HepG2 (cell line): ENCODE measurements around the gene POC1A. TPM values are rescaled to one million over a fixed set of nuclear protein-coding genes. Genes with fewer than 3 reads are reported as not detected.

Source experiments
- ATAC-seq: fragments of 200-7000 bp; cut with Tn5 transposase; 3 replicates; pipeline ENCODE4 v1.9.1; 2020; ENCODE audit warnings: mild to moderate bottlenecking, moderate library complexity
- BruUV-seq: library from RNA; stranded (reverse); fragments of 400-500 nt; replicated peaks from 2 replicates; lab custom pipeline; 2021; lab: Mats Ljungman, UMichigan
- CTCF ChIA-PET: fragments of 300-600 bp; formaldehyde crosslinking; extraction: SDS; loops from one replicate; lab custom pipeline; 2021; ENCODE audit warnings: low total read pairs, inconsistent platforms, low intra/inter-chr PET ratio; lab: Yijun Ruan, JAX
- POLR2A ChIA-PET: fragments of 350-600 bp; sonication (Branson Sonifier 250); formaldehyde crosslinking; loops from one replicate; lab custom pipeline; 2020; ENCODE audit warnings: antibody characterized with exemption, inconsistent platforms; lab: Yijun Ruan, JAX
- DNase-seq: peaks from one replicate; pipeline ENCODE4 v3.0.0-alpha.2; 2015; ENCODE audit warnings: low spot score
- FAIRE-seq: peaks from 3 replicates; lab custom pipeline; 2011; peaks lifted over from hg19 to GRCh38; lab: Jason Lieb, UNC
- H2AFZ ChIP-seq: one replicate; pipeline ENCODE4 v1.6.1; 2011; ENCODE audit warnings: low read length, inconsistent platforms
- H3K27ac ChIP-seq: fragments of 300-600 bp; 3 replicates; pipeline ENCODE4 v1.8.0; 2011; ENCODE audit warnings: mixed run types, mild to moderate bottlenecking, mixed read lengths, low read length, inconsistent platforms; ENCODE audit not compliant: insufficient read depth; ENCODE audit errors: extremely low read length
- H3K27me3 ChIP-seq, 2 experiments: fragments of 200-600 bp in 1 of 2; 2 replicates in 1 of 2; 3 replicates in 1 of 2; pipeline versions ENCODE4 v1.6.0 to v1.8.0; 2011; ENCODE audit warnings: low read length in 2 of 2, mild to moderate bottlenecking in 2 of 2, moderate library complexity in 2 of 2, inconsistent platforms in 1 of 2; ENCODE audit not compliant: insufficient read depth in 2 of 2, control insufficient read depth in 1 of 2
- H3K36me3 ChIP-seq, 2 experiments: fragments of 200-600 bp in 1 of 2; replicated peaks in 1 of 2; 2 replicates in 1 of 2; 3 replicates in 1 of 2; pipeline versions ENCODE4 v1.5.1 to v1.8.0; 2011; ENCODE audit warnings: low read length in 2 of 2, inconsistent platforms in 1 of 2; ENCODE audit not compliant: insufficient read depth in 2 of 2, control insufficient read depth in 1 of 2
- H3K4me1 ChIP-seq: 2 replicates; pipeline ENCODE4 v1.5.1; 2012; ENCODE audit warnings: low read length, inconsistent platforms; ENCODE audit not compliant: insufficient read depth
- H3K4me2 ChIP-seq: 2 replicates; pipeline ENCODE4 v1.6.0; 2011; ENCODE audit warnings: low read depth, low read length, inconsistent platforms
- H3K4me3 ChIP-seq, 3 experiments: fragments of 200-600 bp in 1 of 3; sonication (generic), shearing (Covaris generic) in 1 of 3; replicated peaks in 1 of 3; 2 replicates each; pipeline ENCODE4 v1.5.1; 2011 to 2016; ENCODE audit warnings: low read length in 3 of 3, inconsistent platforms in 2 of 3, low read depth in 2 of 3, mild to moderate bottlenecking in 2 of 3, control low read depth in 1 of 3, mixed read lengths in 1 of 3; ENCODE audit not compliant: insufficient read depth in 1 of 3
- H3K79me2 ChIP-seq: one replicate; pipeline ENCODE4 v1.6.1; 2011; ENCODE audit warnings: low read length, inconsistent platforms; ENCODE audit not compliant: insufficient read depth
- H3K9ac ChIP-seq: 2 replicates; pipeline ENCODE4 v1.6.0; 2011; ENCODE audit warnings: mild to moderate bottlenecking, low read depth, low read length, inconsistent platforms; ENCODE audit not compliant: insufficient read depth
- H3K9me3 ChIP-seq: 2 replicates; pipeline ENCODE4 v1.5.1; 2012; ENCODE audit warnings: mild to moderate bottlenecking, low read length
- H4K20me1 ChIP-seq: 2 replicates; pipeline ENCODE4 v1.6.0; 2011; ENCODE audit warnings: inconsistent platforms, mild to moderate bottlenecking, low read length, moderate library complexity; ENCODE audit not compliant: insufficient read depth
- ATF7 ChIP-seq, 2 experiments: fragments of 450-650 bp in 1 of 2; sonication (generic) in 1 of 2; formaldehyde crosslinking in 1 of 2; IDR thresholded peaks; 2 replicates each; pipeline versions ENCODE4 v1.4.0 to v1.6.1; 2016 to 2020; ENCODE audit warnings: antibody characterized with exemption in 1 of 2, mild to moderate bottlenecking in 1 of 2, missing genetic modification reagents in 1 of 2
- BORCS8-MEF2B ChIP-seq: sonication (generic); formaldehyde crosslinking; IDR thresholded peaks from 2 replicates; pipeline ENCODE4 v1.8.0; 2022; ENCODE audit warnings: mild to moderate bottlenecking, missing genetic modification reagents
- SALL2 ChIP-seq: sonication (generic); formaldehyde crosslinking; IDR thresholded peaks from 2 replicates; pipeline ENCODE4 v1.8.1; 2023; ENCODE audit warnings: mild to moderate bottlenecking, missing genetic modification reagents, inconsistent platforms
- TFAP4 ChIP-seq: sonication (generic); IDR thresholded peaks from 2 replicates; pipeline ENCODE4 v1.6.1; 2016; ENCODE audit warnings: low read depth, borderline replicate concordance
- ZBTB2 ChIP-seq: sonication (generic); formaldehyde crosslinking; IDR thresholded peaks from 2 replicates; pipeline ENCODE4 v1.8.0; 2022; ENCODE audit warnings: low read depth, missing genetic modification reagents
- ZGPAT ChIP-seq: IDR thresholded peaks from 2 replicates; pipeline ENCODE4 v1.6.1; 2016; ENCODE audit warnings: mild to moderate bottlenecking
- WGBS: methylation state at CpG from one replicate; pipeline ENCODE4 v1.1.6; 2017; ENCODE audit warnings: low lambda C conversion rate; 5-methylcytosine and 5-hydroxymethylcytosine counted together
- in situ Hi-C: cut with HindIII; loops from 2 replicates; pipeline ENCODE4 v1.10.0; 2017; ENCODE audit warnings: low pct_unique_long_range_greater_than_20kb; ENCODE audit not compliant: extremely low pct_ligation_motif_present
- intact Hi-C: fragments of 100-400 bp; cut with micrococcal nuclease; formaldehyde crosslinking; loops from one replicate; pipeline ENCODE4 v1.10.0; 2022; ENCODE audit not compliant: unreplicated experiment
- polyA plus RNA-seq, 8 experiments: library from polyadenylated mRNA; depleted of rRNA in 3 of 8; stranded (reverse) in 7 of 8; unstranded in 1 of 8; fragments of >200 nt; fragmentation: Illumina TruSeq in 4 of 8; extraction: Trizol in 4 of 8; gene quantifications; 2 replicates each; pipeline versions ENCODE4 v1.2.1 to v1.2.3, GENCODE V29; 2011 to 2016; ENCODE audit warnings: low read depth in 4 of 8, missing spikeins in 1 of 8, mixed read lengths in 1 of 8; ENCODE audit not compliant: insufficient read depth in 1 of 8
- total RNA-seq, 5 experiments: library from RNA; depleted of rRNA; stranded (reverse); fragments of >200 nt; fragmentation: Illumina TruSeq; extraction: Trizol; gene quantifications; 2 replicates each; pipeline ENCODE4 v1.2.3, GENCODE V29; 2016; ENCODE audit warnings: low read depth in 1 of 5

The POC1A gene
- total and polyA plus RNA-seq, 2 of the 13 experiments (the other 11 are each of a cell fraction or from before 2014, with no cell fraction given), result 14.6 to 20.0 TPM

- no peak overlapping the region for H3K27ac ChIP-seq
- no peak overlapping the region for H3K4me2 ChIP-seq
- in situ Hi-C loops (no loop called here), intact Hi-C loops (no loop called here)
- FAIRE-seq (no peak), ATAC-seq (no peak), DNase-seq (no peak)
- 97% methylated on average over 7 of the region's 8 CpGs for WGBS
- no TSS peak for BruUV-seq
- H3K4me3 ChIP-seq, result no peak overlapping the region
- H3K9me3 ChIP-seq, result no peaks in the 10 kb centered on the region
- peaks cover 1 to 20% of the 10 kb centered on the region in 2 experiments; a peak in 4 of 5 replicates for H3K36me3 ChIP-seq
- H3K27me3 ChIP-seq, result no peaks in the 10 kb centered on the region
- H2AFZ ChIP-seq, result no peak overlapping the region
- peaks cover 14% of the 10 kb centered on the region for H3K4me1 ChIP-seq
- no peak for TF ChIP-seq ZGPAT (CRISPR knock-in tag)
- no peak for TF ChIP-seq BORCS8-MEF2B
- no peak for TF ChIP-seq ATF7 (IDR thresholded peaks at IDR 0.05)
- TF ChIP-seq ATF7 (CRISPR knock-in tag; IDR thresholded peaks at IDR 0.05), result no peak
- no peak for TF ChIP-seq ZBTB2 (CRISPR knock-in tag)
- no peak for TF ChIP-seq SALL2 (CRISPR knock-in tag)
- no peak for TF ChIP-seq TFAP4
- ChIA-PET CTCF (no interaction called here), POLR2A (no interaction called here)
- no peaks in the 10 kb centered on the region for H4K20me1 ChIP-seq
- no peak overlapping the region for H3K9ac ChIP-seq
- no peaks in the 10 kb centered on the region for H3K79me2 ChIP-seq
Measured at GRCh38 chr3:52072471-52072870, 81.8 kb downstream of the POC1A start.
